Transverse colon (tissue), 4 donors: ENCODE data around the gene E4F1.

ENCODE experiments used
- CTCF ChIP-seq, 5 experiments: fragments of 200-600 bp in 3 of 5; fragments of 450-650 bp in 2 of 5; sonication (generic) in 3 of 5; IDR thresholded peaks; 1 replicate in 2 of 5; 2 replicates in 3 of 5; pipeline ENCODE4 v1.5.1; 2016 to 2017; ENCODE audit warnings: antibody characterized with exemption in 5 of 5, inconsistent platforms in 3 of 5, mild to moderate bottlenecking in 2 of 5, moderate library complexity in 1 of 5
- EP300 ChIP-seq: sonication (generic); formaldehyde crosslinking; IDR thresholded peaks from one replicate; pipeline ENCODE4 v1.6.1; 2017; ENCODE audit warnings: antibody characterized with exemption, low read depth
- POLR2A ChIP-seq: fragments of 450-650 bp; IDR thresholded peaks from one replicate; pipeline ENCODE4 v1.6.1; 2016; ENCODE audit warnings: antibody characterized with exemption, mild to moderate bottlenecking, moderate library complexity
- POLR2AphosphoS5 ChIP-seq, 3 donors: sonication (generic); formaldehyde crosslinking; IDR thresholded peaks; one replicate each; pipeline ENCODE4 v1.6.1; 2016; ENCODE audit warnings: antibody characterized with exemption in 3 of 3

GRCh38 chr16:2186505-2186904, 36.9 kb upstream of the E4F1 start:
- no peak for TF ChIP-seq POLR2A
- no peak for TF ChIP-seq EP300
- TF ChIP-seq CTCF (IDR thresholded peaks at IDR 0.05) = no peak
- no peak for TF ChIP-seq POLR2AphosphoS5 (IDR thresholded peaks at IDR 0.05)
